PC-9 (cell line): ENCODE results near the gene C19orf44.

ENCODE experiments used
- CTCF ChIP-seq: fragments of 200-600 bp; sonication (generic); conservative IDR thresholded peaks from 2 replicates; pipeline ENCODE4 v1.6.1; 2017; ENCODE audit warnings: mixed run types, antibody characterized with exemption, mild to moderate bottlenecking, moderate library complexity
- EZH2 ChIP-seq: fragments of 200-600 bp; sonication (generic); IDR thresholded peaks from 2 replicates; pipeline ENCODE4 v1.8.0; 2017; ENCODE audit warnings: antibody characterized with exemption, low read depth

- TF ChIP-seq EZH2 (no peak), CTCF (no peak; the same call in 1 of the 2 replicates)
These were observed 22.5 kb downstream of the C19orf44 start for GRCh38 chr19:16518483-16519229.
